SK-N-SH treated with all-trans-retinoic acid at 6 μM for 48 hours (cell line): ENCODE results near the gene PCSK5.

Experiments
- ATAC-seq: fragments of 200-7000 bp; cut with Tn5 transposase; 3 replicates; pipeline ENCODE4 v1.9.1; 2020; ENCODE audit warnings: mild to moderate bottlenecking, moderate library complexity
- ARNTL ChIP-seq: fragments of 450-650 bp; formaldehyde crosslinking; IDR thresholded peaks from 2 replicates; pipeline ENCODE4 v1.5.0; 2020; ENCODE audit warnings: low read depth, mild to moderate bottlenecking, moderate library complexity, borderline replicate concordance
- BACH2 ChIP-seq: fragments of 250-450 bp; sonication (Bioruptor Pico); IDR thresholded peaks from 2 replicates; pipeline ENCODE4 v1.9.0; 2021; ENCODE audit warnings: mild to moderate bottlenecking, borderline replicate concordance
- CREB5 ChIP-seq: fragments of 250-450 bp; sonication (Bioruptor Pico); IDR thresholded peaks from 2 replicates; pipeline ENCODE4 v1.5.1; 2020; ENCODE audit warnings: low read depth, mild to moderate bottlenecking, moderate library complexity
- CSDC2 ChIP-seq: fragments of 250-450 bp; sonication (Bioruptor Pico); IDR thresholded peaks from 2 replicates; pipeline ENCODE4 v1.5.0; 2020; ENCODE audit warnings: mild to moderate bottlenecking, moderate library complexity
- CSRNP3 ChIP-seq: fragments of 250-450 bp; sonication (Bioruptor Pico); IDR thresholded peaks from 2 replicates; pipeline ENCODE4 v1.5.1; 2021; ENCODE audit warnings: mild to moderate bottlenecking, moderate library complexity
- ESRRG ChIP-seq: fragments of 250-450 bp; sonication (Bioruptor Pico); IDR thresholded peaks from 2 replicates; pipeline ENCODE4 v1.6.1; 2021; ENCODE audit warnings: mild to moderate bottlenecking
- GLIS3 ChIP-seq: fragments of 250-450 bp; sonication (Bioruptor Pico); IDR thresholded peaks from 2 replicates; pipeline ENCODE4 v1.5.0; 2020; ENCODE audit warnings: mild to moderate bottlenecking, moderate library complexity
- ISL1 ChIP-seq: fragments of 250-450 bp; sonication (Bioruptor Pico); IDR thresholded peaks from 2 replicates; pipeline ENCODE4 v2.1.2; 2022; ENCODE audit warnings: mild to moderate bottlenecking, moderate library complexity
- OSR1 ChIP-seq: fragments of 250-450 bp; sonication (Bioruptor Pico); IDR thresholded peaks from 2 replicates; pipeline ENCODE4 v1.8.0; 2022; ENCODE audit warnings: moderate library complexity, mild to moderate bottlenecking, inconsistent platforms
- POU6F1 ChIP-seq: fragments of 250-450 bp; sonication (Bioruptor Pico); IDR thresholded peaks from 2 replicates; pipeline ENCODE4 v1.8.0; 2021; ENCODE audit warnings: low read depth, mild to moderate bottlenecking, moderate library complexity, borderline replicate concordance
- PPARA ChIP-seq: fragments of 250-450 bp; sonication (Bioruptor Pico); IDR thresholded peaks from 2 replicates; pipeline ENCODE4 v1.5.0; 2020; ENCODE audit warnings: mild to moderate bottlenecking, borderline replicate concordance
- SNAI2 ChIP-seq: fragments of 250-450 bp; sonication (Bioruptor Pico); IDR thresholded peaks from 2 replicates; pipeline ENCODE4 v1.5.0; 2020; ENCODE audit warnings: mild to moderate bottlenecking, moderate library complexity
- TCF4 ChIP-seq: fragments of 250-450 bp; sonication (Bioruptor Pico); IDR thresholded peaks from 2 replicates; pipeline ENCODE4 v1.8.0; 2021; ENCODE audit warnings: mild to moderate bottlenecking, moderate library complexity, borderline replicate concordance
- TOX ChIP-seq: fragments of 250-450 bp; sonication (Bioruptor Pico); IDR thresholded peaks from 2 replicates; pipeline ENCODE4 v1.8.0; 2021; ENCODE audit warnings: mild to moderate bottlenecking, moderate library complexity, borderline replicate concordance
- TSHZ2 ChIP-seq: fragments of 250-450 bp; sonication (Bioruptor Pico); IDR thresholded peaks from 2 replicates; pipeline ENCODE4 v1.5.0; 2020; ENCODE audit warnings: mild to moderate bottlenecking, moderate library complexity
- ZC3H10 ChIP-seq: fragments of 250-450 bp; sonication (Bioruptor Pico); IDR thresholded peaks from 2 replicates; pipeline ENCODE4 v1.5.1; 2021; ENCODE audit warnings: mild to moderate bottlenecking, moderate library complexity
- ZFP3 ChIP-seq: fragments of 250-450 bp; sonication (Bioruptor Pico); IDR thresholded peaks from 2 replicates; pipeline ENCODE4 v1.5.0; 2020; ENCODE audit warnings: mild to moderate bottlenecking, moderate library complexity
- ZFP30 ChIP-seq: fragments of 450-650 bp; formaldehyde crosslinking; IDR thresholded peaks from 2 replicates; pipeline ENCODE4 v1.5.0; 2022; ENCODE audit warnings: mild to moderate bottlenecking, moderate library complexity
- ZNF565 ChIP-seq: fragments of 450-650 bp; formaldehyde crosslinking; conservative IDR thresholded peaks from 2 replicates; pipeline ENCODE4 v1.5.0; 2020; ENCODE audit warnings: low read depth, mild to moderate bottlenecking, moderate library complexity
- ZNF70 ChIP-seq: fragments of 450-650 bp; formaldehyde crosslinking; IDR thresholded peaks from 2 replicates; pipeline ENCODE4 v1.5.0; 2020; ENCODE audit warnings: mild to moderate bottlenecking, moderate library complexity
- ZNF8 ChIP-seq: fragments of 450-650 bp; formaldehyde crosslinking; IDR thresholded peaks from 2 replicates; pipeline ENCODE4 v1.5.0; 2020; ENCODE audit warnings: mild to moderate bottlenecking, moderate library complexity

Gene PCSK5

GRCh38 chr9:76401176-76401575, 510.7 kb downstream of the PCSK5 start (continued):
- no peak for TF ChIP-seq TSHZ2
- TF ChIP-seq PPARA (CRISPR knock-in tag) = no peak
- no peak for TF ChIP-seq TOX (CRISPR knock-in tag)
- no peak for TF ChIP-seq BACH2 (CRISPR knock-in tag)
- TF ChIP-seq, all 23 proteins: peak for 0

- no peak for ATAC-seq
- TF ChIP-seq OSR1 (CRISPR knock-in tag) (no peak), CREB5 (CRISPR knock-in tag) (no peak), ZNF565 (CRISPR knock-in tag) (no peak), TOX (CRISPR knock-in tag) (no peak), PPARA (CRISPR knock-in tag) (no peak), POU6F1 (no peak), TCF4 (CRISPR knock-in tag) (no peak), CSDC2 (CRISPR knock-in tag) (no peak)
- TF ChIP-seq, all 23 proteins: peak for 0
Observed at GRCh38 chr9:76401580-76402354, 511.3 kb downstream of the PCSK5 start.

- peak; percentile 89 for ATAC-seq
- no peak for TF ChIP-seq ARNTL (CRISPR knock-in tag)
- no peak for TF ChIP-seq TCF4 (CRISPR knock-in tag)
Observed at GRCh38 chr9:76403352-76403751, 512.9 kb downstream of the PCSK5 start.

GRCh38 chr9:76404401-76404800, 513.9 kb downstream of the PCSK5 start:
- TF ChIP-seq POU6F1 = no peak
- TF ChIP-seq ZC3H10 (CRISPR knock-in tag) = no peak
- no peak for TF ChIP-seq ZNF8
- no peak for ATAC-seq

GRCh38 chr9:76405340-76405739, 514.9 kb downstream of the PCSK5 start:
- no peak for ATAC-seq
- TF ChIP-seq ZNF8 (no peak), OSR1 (CRISPR knock-in tag) (no peak), POU6F1 (no peak), ZFP30 (CRISPR knock-in tag) (no peak), TOX (CRISPR knock-in tag) (no peak), ESRRG (CRISPR knock-in tag) (no peak), CSDC2 (CRISPR knock-in tag) (no peak), ZFP3 (CRISPR knock-in tag) (no peak), GLIS3 (CRISPR knock-in tag) (no peak), ZNF70 (no peak), ISL1 (CRISPR knock-in tag) (no peak), ZC3H10 (CRISPR knock-in tag) (no peak), SNAI2 (CRISPR knock-in tag) (no peak), BACH2 (CRISPR knock-in tag) (no peak), CSRNP3 (CRISPR knock-in tag) (no peak), TCF4 (CRISPR knock-in tag) (no peak)
